ACHN (cell line): ENCODE results near the gene ZBTB16.

Source experiments
- DNase-seq: peaks from one replicate; pipeline ENCODE4 v3.0.0-alpha.2; 2015
- in situ Hi-C: cut with HindIII; loops from 2 replicates; pipeline ENCODE4 v1.10.0; 2017; ENCODE audit warnings: low sequenced_read_pairs, low pct_ligation_motif_present, low pct_unique_long_range_greater_than_20kb

The ZBTB16 gene

GRCh38 chr11:114061048-114061680 is 1.7 kb downstream of the ZBTB16 start:
- in situ Hi-C loops: no loop called here

GRCh38 chr11:114061681-114062049 is 2.2 kb downstream of the ZBTB16 start:
- in situ Hi-C loops: no loop called here
- DNase-seq: no peak

More at GRCh38 chr11:114061048-114061680, 1.7 kb downstream of the ZBTB16 start:
- no peak for DNase-seq

GRCh38 chr11:114062272-114062671 is 2.8 kb downstream of the ZBTB16 start:
- in situ Hi-C loops: no loop called here

GRCh38 chr11:114063149-114063828 is 3.8 kb downstream of the ZBTB16 start:
- in situ Hi-C loops: no loop called here
- DNase-seq: no peak

More at GRCh38 chr11:114062272-114062671, 2.8 kb downstream of the ZBTB16 start:
- no peak for DNase-seq

GRCh38 chr11:114063829-114064201 is 4.3 kb downstream of the ZBTB16 start:
- no peak for DNase-seq
- in situ Hi-C loops: no loop called here

GRCh38 chr11:114064216-114064615 is 4.7 kb downstream of the ZBTB16 start:
- no peak for DNase-seq
- in situ Hi-C loops: no loop called here

- no peak for DNase-seq
- in situ Hi-C loops: no loop called here
Measured at GRCh38 chr11:114065094-114065493, 5.6 kb downstream of the ZBTB16 start.

GRCh38 chr11:114066046-114066648 is 6.6 kb downstream of the ZBTB16 start:
- in situ Hi-C loops: no loop called here
- DNase-seq: no peak

GRCh38 chr11:114068327-114068726 is 8.8 kb downstream of the ZBTB16 start:
- no peak for DNase-seq
- in situ Hi-C loops: no loop called here

- DNase-seq: no peak
- in situ Hi-C loops: no loop called here
Measured at GRCh38 chr11:114070464-114071139, 11.1 kb downstream of the ZBTB16 start.

GRCh38 chr11:114073007-114073827 is 13.7 kb downstream of the ZBTB16 start:
- in situ Hi-C loops: no loop called here
- DNase-seq: no peak

- no peak for DNase-seq
- in situ Hi-C loops: no loop called here
Measured at GRCh38 chr11:114073828-114074381, 14.4 kb downstream of the ZBTB16 start.

- in situ Hi-C loops: no loop called here
- no peak for DNase-seq
Measured at GRCh38 chr11:114074546-114075343, 15.2 kb downstream of the ZBTB16 start.

- in situ Hi-C loops: no loop called here
- no peak for DNase-seq
Measured at GRCh38 chr11:114075344-114075610, 15.8 kb downstream of the ZBTB16 start.

GRCh38 chr11:114075891-114076441 is 16.5 kb downstream of the ZBTB16 start:
- DNase-seq: peak; percentile 25
- in situ Hi-C loops: no loop called here

GRCh38 chr11:114076921-114077331 is 17.4 kb downstream of the ZBTB16 start:
- in situ Hi-C loops: no loop called here
- DNase-seq: no peak

GRCh38 chr11:114077482-114078305 is 18.2 kb downstream of the ZBTB16 start:
- no peak for DNase-seq
- in situ Hi-C loops: no loop called here
